ENCODE data around the gene PRKCE.
"Not testable (repeated sequence)": the region's sequence is repeated elsewhere in the genome, so short reads cannot be mapped to it uniquely, and the experiment has no call there.

PRKCE gene

DNA sequence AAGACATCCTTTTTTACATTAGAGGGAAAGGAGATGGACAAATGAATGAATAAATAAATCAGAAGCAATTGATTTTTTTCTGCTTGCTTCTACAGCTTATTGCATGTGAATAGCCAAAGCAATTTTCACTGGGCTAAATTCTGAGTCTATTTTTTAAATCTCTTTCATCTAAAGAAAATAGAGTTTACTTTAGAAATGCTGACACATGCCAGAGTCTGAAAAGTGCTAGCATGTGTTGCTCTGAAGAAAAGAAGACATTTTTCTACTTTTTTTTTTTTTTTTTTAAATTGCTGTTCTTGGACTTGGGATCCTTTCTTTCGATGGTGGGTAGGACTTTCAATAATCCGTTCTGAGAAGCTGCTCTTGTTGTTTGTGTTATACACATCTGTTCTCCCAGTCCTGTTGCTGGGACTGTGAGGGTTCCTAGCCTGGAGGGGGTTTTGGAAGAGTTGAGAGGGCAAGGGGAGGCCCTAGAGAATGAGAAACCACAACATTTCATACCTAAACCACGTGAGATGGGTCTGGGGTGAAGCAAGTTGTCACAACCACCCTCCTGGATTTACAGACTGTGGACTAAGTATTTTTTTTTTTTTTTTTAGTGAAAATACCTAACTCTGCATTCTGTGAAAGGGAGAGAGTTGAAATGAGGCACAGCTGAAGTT is 193.5 kb downstream of the PRKCE start:
- no peak for DNase-seq

DNA sequence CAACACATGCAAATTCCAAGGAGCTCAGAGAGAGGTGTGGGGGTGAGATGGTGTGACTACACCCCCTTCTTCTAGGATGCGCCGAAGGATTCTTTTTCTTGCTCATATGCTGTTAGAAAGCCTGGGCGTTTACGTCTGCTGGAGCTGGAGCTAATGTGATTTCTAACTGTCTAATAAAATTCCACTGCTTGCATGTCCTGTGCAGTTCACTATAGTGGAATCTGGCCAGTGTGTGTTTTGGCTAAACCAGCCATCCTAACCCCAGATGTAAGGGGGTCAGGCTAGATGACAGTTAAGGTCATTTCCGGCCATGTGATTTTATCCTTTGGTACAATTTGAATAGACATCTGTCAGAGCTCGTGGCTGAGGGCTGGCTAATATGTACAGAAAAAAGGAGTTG is 194.1 kb downstream of the PRKCE start:
- DNase-seq: no peak

DNA sequence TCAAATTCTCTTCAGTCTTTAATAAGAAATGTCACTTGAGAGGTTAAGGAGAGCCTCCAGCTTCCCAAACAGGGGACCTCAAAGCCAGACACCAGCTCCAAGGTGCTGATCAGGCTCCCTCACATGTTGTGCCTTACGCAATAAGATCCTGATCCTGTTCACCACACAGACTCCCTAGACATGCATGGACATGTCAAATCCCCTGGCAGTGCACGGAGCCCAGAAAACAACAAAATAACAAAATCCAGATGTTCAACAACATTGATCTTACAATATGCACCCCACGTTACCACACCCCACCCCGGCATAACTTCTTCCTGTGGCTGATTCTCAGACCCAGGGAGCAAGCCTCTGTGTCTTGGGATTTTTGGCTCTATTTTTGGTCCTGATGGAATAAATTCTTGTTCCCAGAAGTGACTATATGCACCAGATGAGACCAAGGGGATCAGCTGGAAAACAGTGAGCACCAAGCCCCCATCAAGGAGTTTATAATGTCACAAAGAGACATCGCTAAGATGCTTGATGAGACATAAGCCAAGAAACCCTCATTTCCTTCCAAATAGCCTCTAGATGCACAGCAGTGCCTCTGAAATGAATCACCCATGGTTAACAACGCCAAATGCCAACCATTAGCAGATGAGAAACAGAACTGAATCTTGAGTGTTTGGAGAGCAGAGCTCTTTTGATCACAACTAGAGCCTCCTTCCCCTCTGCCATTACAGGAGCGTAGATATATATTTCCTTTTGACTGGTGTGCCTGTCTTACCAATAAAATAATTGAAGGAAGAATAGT is 198.2 kb downstream of the PRKCE start:
- DNase-seq: no peak

DNA sequence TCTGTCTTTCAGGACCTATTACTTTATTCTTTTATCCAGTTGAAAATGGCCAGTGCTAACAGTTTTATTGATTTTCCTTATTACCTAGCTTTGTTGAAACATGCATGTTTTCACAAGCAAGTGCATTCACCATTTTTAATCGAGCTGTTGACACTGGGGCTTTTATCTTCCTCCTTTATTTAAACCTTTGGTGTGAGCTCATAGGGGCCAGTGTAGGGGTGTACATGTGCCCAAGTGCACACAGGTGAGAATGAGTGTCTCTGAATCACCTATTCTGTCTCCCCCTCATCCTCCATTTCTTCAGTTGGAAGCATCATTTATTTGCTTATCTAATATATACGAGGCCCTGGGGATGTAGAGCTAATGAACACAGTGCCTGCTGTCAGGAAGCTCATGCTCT is 199.1 kb downstream of the PRKCE start:
- no peak for DNase-seq

DNA sequence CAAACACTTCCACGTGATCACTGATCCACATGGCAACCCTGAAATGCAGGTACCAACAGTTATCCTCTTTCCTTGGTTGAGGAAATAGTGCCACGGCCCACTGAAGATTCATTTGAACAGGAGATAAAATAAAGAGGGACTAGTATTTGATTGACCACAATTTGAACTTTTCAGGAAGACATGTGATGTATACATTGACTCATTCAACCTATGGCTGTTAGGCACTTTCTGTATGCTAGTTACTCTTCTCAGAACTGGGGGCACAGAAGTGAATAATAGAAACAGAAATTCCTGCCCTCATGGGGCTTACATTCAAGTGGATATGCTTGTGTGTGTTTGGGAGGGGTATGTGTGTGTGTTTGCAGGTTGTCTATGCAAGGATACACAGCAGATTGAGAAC is 199.6 kb downstream of the PRKCE start:
- no peak for DNase-seq

DNA sequence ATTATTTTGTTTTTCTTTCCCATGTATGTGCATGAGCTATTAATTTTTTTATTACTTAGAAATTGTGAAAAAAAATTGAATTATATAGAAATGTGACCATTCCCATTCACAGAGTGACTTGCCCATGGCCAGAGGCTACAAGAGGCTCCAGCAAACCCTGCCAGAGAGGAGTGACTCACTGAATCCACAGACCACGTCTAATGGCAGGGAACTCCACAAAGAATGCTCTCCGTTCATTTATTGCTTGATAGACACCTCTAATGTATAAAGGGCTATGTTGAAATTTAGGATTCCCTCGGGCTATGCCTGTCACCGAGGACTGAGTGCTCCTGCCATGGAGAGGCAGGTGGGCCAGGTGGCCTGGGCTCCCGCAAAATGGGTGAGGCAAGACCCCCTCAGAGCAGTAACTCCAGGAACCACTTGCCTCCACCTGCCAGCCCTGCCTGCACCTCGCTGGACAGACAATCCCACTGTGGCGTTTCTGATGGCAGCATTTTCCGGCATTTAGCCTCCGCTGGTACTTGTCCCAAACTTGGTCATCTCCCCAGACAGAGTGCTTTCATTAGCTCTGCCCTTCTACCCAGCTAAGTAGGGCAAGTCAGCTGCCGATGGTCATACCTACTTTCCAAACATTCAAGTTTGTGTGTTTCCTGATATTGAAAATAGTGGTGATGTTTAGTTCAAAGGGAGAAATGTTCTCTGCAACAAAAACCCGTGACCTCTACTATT is 200.3 kb downstream of the PRKCE start:
- peak; percentile 29 for DNase-seq

DNA sequence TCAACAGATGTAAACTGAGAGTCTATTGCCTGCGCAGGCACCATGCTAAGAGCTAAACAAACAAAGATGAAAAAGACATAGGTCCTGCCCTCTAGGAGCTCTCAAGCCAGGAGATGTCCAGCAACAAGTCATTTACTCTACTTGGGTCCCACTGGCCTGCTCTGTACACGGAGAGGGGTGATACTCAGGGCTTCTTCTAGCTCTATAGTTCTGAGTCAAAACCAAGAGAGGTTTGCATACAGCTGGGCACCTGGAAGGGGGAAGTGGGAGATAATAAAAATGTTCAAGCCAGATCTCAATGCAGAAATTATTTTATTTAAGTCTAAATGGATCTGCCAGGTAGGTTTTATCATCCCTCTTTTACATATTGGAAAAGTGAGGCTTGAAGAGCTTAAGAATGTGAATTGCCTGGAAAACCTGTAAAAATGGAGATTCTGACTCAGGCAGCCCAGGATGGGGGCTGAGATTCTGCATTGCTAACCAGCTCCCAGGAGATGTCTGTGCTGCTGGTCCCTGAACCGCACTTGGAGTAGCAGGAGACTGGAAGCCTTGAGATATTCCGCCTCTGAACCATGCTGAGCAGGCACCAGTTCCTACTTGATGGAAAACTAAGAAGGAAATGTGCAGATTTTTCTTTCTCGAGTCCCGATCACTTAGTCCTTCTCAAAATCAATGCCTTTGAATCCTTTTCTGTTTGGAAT is 201.1 kb downstream of the PRKCE start:
- DNase-seq: no peak

DNA sequence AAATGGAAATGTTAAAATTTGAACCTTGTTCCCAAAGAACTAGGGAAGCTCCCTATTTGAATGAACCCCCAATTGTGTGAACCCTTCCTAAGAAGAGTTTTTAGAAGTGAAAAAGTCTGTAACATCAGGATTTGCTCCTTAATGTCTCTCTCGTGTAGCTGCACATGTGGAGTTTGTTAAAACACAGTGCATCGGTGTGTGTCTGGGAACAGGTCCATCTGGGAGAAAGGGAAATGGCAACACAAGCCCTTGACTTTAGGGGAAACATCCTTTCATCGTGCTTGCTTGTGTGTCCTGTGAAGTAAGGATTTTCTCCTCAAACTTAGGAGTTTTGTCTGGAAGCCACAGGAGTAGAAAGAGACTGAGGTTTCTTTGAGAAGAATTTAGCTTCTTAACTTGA is 203.9 kb downstream of the PRKCE start:
- no peak for DNase-seq

DNA sequence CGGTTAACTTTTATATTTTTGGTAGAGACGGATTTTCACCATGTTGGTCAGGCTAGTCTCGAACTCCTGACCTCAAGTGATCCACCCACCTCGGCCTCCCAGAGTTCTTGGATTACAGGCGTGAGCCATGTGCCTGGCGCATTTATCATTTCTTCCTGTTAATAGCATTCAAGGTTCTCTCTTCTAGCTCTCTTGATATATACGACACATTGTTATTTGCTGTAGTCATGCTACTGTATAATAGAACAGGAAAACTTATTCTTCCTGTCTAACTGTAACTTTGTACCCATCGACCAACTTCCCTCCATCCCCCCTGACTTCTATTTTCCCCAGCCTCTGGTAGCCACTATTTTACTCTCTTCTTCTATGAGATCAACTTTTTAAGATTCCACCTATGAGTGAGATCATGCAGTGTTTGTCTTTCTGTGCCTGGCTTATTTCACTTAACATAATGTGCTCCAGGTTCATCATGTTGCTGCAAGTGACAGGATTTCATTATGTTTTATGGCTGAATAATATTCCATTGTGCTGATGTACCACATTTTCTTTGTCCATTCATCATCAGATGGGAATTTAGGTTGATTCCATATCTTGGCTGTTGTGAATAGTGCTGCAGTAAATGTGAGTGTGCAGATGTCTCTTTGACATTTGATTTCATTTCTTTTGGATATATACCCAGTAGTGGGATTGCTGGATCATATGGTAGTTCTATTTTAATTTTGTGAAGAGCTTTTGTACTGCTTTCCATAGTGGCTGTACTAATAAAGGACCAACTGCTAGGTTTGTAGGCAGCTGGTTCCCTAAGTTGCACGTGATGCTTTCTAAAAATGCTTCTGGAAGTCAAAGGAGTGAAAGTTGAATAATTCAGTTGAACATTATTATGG is 205.2 kb downstream of the PRKCE start:
- no peak for DNase-seq

DNA sequence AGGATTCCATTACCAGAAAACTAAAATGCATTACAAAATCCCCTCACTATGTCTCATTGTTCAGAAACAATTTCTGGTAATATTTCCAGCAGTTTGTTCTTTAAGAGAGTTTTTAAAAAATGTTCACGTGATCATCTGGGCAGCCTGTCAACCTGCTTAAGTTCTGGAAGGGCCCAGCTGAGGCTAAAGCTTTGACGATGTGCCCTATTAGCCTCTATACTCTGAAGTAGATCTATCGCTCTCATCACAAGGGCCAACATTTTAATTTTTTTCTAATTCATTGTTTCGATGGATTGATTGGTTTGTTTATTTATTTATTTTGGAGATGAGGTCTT is 205.8 kb downstream of the PRKCE start:
- DNase-seq: no peak

DNA sequence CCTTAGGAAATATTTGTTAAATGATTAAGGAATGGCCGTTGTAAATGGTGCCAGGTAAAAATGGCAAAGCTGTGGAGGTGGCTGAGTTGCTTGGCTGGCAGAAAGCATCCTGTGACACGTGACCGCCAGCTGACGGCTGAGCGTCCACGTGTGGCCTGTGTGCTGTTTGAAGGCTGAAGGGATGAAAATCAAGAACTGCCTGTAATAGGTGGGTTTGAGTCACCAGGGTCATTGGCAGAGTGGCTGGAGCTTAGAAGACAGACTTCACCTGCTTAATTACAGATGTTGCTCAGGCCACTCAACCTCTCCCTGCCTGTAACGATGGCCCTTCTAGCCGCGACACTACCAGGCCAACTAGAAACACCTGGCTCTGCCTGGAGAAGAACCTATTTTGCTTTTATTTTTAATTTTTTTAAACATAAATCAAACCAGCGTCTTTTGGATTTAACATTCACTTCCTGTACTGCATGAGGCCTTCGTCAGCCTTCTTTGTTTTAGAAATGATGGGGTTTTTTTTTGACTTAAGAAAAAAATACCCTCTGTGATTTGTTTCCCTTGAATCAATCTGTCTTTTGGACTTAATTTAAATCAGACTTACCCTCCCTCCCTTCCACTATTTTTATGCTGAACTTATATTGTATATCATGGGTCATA is 206.5 kb downstream of the PRKCE start:
- DNase-seq: no peak

DNA sequence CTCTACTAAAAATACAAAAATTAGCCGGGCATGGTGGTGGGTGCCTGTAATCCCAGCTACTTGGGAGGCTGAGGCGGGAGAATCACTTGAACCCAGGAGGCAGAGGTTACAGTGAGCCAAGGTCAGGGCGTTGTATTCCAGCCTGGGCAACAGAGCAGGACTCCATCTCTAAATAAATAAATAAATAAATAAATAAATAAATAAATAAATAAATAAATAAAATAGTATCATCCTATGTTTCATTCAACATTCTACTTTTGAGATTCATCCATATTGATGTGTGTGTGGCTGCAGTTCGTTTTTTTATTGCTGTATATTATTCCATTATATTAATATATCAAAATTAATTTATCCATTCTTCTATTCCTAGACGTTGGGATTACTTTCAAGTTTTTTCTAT is 207.4 kb downstream of the PRKCE start:
- DNase-seq: not testable (repeated sequence)

DNA sequence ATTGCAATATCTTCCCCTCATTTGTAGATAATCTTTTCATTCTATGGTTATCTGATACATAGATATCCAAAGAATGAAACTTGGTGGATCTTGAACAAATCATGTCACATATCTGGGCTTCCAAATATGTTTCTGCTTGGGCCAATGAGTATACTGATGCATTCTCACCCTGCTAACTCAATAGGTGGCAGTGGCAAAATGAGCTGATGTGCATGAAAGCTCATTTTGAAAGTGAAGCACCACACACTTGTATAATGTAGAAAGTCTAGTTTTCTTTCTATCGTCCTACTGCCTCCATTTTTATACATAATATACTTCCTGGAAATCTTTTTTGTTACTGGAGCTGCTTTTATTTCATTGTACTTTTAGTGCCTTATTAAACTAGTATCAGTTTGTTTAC is 208.2 kb downstream of the PRKCE start:
- no peak for DNase-seq

DNA sequence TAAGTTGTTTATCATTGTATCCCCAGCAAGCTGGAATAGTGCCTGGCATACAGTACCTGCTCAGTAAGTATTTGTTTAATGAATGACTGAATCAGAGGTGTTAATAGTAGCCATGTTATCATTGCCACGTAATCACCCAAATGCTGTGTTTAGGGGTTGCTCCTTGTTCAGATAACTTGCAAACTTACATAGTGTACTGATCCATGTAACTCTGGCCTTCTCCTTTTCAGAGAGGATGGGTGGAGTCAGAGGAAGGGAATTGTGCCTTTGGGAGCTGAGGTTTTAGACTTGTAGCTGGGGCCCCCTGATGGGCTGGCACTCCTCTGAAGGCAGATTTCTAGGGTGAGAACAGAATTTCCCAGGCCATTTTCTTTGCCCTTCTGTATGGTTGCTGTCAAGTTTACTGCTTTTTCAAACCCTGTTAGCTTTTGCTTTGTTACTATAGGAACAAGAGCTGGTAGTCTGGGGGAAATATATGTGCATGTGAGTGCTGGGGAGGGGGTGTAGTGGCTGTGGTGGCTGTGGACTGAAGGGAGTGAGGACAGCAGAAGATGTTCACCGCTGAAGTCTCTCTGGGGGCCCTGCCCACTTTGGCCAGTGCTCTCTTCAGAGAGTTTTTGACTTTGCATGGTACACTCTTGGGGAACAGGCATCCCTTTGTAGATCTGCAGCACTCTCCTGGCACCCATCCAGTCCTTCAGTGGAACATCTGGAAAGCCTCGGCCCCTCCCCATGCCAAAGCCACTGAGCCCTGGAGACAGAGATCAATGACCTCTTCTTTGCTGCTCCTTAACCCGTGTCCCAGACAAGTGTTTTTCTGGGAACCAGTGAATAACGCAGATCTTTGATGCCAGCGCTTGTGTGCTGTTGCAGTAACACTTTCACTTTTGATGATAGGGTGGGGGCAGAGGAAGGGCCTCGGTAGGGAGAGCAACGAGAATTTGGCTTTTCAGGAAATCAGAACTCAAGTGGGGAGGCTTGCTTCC is 209.0 kb downstream of the PRKCE start:
- DNase-seq: no peak

DNA sequence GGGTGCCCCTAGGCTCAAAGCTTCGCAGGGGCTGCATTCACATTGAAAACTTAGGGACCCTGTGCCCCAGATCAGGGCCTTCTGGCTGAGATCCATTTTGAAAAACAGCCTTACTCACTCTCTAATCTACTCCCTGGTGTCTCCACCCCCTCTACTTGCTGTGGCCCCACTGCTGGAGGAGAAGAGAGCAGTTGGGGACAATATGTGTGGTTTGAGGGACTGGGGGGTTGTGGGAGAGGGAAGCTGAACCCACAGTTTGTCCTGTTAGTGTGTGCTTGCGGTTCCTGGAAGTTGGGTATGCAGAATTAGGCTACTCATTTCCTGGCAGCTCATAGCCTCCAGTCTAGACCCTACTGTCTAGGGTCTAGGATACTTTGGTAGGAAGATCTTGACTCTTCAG is 211.4 kb downstream of the PRKCE start:
- no peak for DNase-seq

DNA sequence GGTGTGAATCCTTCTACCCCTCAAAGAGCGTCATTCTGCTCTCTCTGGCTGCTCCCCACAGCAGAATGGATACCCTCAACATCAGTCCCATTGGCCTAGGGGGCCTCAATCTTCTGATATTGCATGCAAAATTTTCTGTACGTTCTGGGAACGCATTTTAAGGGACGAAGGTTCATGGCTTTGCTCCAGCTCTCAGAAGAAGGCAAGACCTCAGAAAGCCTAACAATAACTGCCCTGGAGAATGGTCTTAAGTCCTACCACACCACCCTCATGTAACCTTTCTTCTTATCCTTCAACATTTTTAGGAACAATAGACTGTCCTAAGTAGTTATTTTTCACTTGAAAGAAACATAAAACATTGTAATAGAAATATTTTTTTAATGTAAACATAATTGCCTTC is 212.6 kb downstream of the PRKCE start:
- DNase-seq: no peak

DNA sequence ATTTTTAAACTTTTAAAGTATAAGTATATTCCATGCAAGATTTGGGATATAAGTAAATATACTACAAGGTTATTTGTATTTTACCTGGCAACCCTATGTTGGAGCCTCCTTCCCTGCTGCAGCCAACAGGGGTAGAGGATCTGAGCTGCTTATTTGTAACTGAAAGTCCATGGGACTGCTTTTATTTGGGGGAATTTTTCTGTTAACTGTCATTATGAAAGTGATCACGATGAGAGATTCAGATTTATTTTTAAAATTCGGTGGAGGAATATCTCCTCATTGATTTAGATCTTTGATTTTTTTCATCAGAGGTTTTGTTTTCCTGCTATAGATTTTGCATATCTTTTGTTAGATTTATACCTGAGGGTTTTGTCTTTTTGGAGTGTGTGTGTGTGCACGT is 215.9 kb downstream of the PRKCE start:
- no peak for DNase-seq

DNA sequence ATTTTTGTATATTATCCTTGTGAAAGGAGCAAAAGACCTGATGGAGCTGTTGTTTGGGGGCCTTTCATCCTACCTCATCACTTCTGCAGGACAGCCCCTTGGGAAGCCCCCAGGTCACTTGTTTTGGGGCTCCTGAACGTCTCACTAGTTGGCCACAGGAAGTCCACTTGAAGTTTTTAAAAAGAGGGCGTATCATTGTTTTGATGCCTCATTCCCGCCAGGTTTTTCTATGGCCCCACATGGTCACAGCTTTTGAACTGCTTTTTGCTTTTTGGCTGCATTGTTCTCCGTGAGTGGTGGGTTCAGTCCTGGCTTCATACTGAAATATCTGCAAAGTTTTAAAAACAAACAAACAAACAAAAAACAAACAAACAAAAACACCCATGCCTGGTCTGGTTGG is 216.3 kb downstream of the PRKCE start:
- DNase-seq: no peak

DNA sequence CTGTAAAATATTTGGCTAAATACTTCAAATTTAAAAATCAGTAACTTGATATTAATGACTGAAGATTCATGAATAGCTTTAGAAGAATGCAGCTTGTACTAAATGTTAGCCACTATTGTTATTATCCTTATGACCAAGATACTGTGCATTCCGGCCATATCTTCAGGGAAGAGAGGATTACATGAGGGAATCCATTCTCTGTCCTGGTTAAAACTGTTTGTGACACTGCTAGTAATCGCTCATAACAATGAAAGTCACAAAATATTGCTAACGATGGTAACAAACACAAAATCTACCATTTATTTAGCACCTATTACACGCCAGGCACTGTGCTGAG is 217.7 kb downstream of the PRKCE start:
- no peak for DNase-seq

DNA sequence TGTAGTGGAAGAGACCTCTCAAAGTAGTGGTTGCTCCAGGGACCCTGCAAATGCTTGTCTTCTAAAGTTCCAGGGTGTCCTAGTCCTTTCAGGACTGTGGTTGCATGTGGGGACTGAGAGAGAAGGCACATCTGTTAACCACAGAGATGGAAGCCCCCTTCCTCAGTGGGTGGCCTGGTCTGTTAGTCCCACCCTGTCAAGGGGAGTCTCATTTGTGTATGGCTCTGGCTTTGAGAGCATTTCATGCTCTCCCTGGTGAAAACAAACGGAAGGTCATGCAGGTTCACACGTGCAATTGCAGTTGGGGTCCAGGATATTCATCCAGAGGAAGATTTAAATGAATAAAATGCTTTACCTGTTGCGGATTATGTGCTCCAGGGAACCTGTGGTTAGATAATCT is 219.6 kb downstream of the PRKCE start:
- DNase-seq: no peak

DNA sequence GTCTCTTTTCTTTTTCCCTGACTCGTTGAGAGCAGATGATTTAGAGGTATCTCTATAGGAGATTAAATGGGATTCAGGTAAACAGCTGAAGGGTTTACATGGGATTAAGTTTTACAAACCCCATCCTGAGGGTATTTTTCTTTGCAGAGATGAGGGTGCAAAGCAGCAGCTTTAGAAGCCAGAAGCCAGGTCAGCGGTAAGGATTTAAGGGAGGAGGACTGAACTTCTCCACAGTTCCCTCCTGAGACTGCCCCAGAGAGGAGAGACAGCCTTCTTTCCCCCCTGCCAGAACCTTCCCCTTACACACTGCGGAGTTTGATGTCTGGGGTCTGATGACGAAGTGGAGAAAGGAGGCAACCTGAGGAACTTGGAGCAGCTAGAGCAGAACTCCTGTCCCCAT is 220.1 kb downstream of the PRKCE start:
- DNase-seq: no peak

All from NCI-H2081 treated with DMSO at 0.1 percent for 48 hours (cell line).